Breast epithelium (tissue), 4 donors: ENCODE data around the gene CLDN1. TPM values are rescaled to one million over a fixed set of nuclear protein-coding genes. Genes with fewer than 3 reads are reported as not detected.
A peak's percentile ranks its signal among the peaks of the same experiment; 100 is the strongest.

Experiments used
- DNase-seq, 2 donors: peaks; one replicate each; pipeline ENCODE4 v3.0.0-alpha.2; 2019; ENCODE audit warnings: low spot score in 2 of 2
- H3K27ac ChIP-seq, 2 donors: fragments of 200-600 bp; sonication (generic) in 1 of 2; one replicate each; pipeline ENCODE4 v1.5.1; 2016 to 2019; ENCODE audit warnings: mild to moderate bottlenecking in 1 of 2
- H3K27me3 ChIP-seq, 2 donors: fragments of 200-600 bp; sonication (generic) in 1 of 2; one replicate each; pipeline versions ENCODE4 v1.5.1 to v1.6.0; 2017 to 2019; ENCODE audit warnings: control low read depth in 1 of 2, mild to moderate bottlenecking in 1 of 2
- H3K36me3 ChIP-seq: fragments of 200-600 bp; one replicate; pipeline ENCODE4 v1.5.1; 2019
- H3K4me1 ChIP-seq, 2 donors: fragments of 200-600 bp; sonication (generic); one replicate each; pipeline ENCODE4 v1.5.1; 2016 to 2019; ENCODE audit warnings: control low read depth in 1 of 2
- H3K4me3 ChIP-seq, 3 donors: fragments of 200-600 bp; sonication (generic); 1 replicate in 2 of 3; 2 replicates in 1 of 3; pipeline ENCODE4 v1.5.1; 2016 to 2019; ENCODE audit warnings: mild to moderate bottlenecking in 3 of 3, moderate library complexity in 2 of 3
- H3K9me3 ChIP-seq, 2 donors: fragments of 200-600 bp; sonication (generic) in 1 of 2; one replicate each; pipeline ENCODE4 v1.5.1; 2016 to 2019; ENCODE audit warnings: control low read depth in 1 of 2
- CTCF ChIP-seq, 3 donors: fragments of 450-650 bp; IDR thresholded peaks; one replicate each; pipeline ENCODE4 v1.5.1; 2016 to 2017; ENCODE audit warnings: antibody characterized with exemption in 3 of 3, mild to moderate bottlenecking in 3 of 3, moderate library complexity in 3 of 3
- POLR2A ChIP-seq: fragments of 450-650 bp; IDR thresholded peaks from one replicate; pipeline ENCODE4 v1.6.1; 2016; ENCODE audit warnings: antibody characterized with exemption, mild to moderate bottlenecking, moderate library complexity
- POLR2AphosphoS5 ChIP-seq, 3 donors: sonication (generic); formaldehyde crosslinking; IDR thresholded peaks; one replicate each; pipeline ENCODE4 v1.6.1; 2017; ENCODE audit warnings: antibody characterized with exemption in 3 of 3
- intact Hi-C: fragments of 100-400 bp; cut with DNase I; formaldehyde crosslinking; loops from one replicate; pipeline ENCODE4 v1.15.1; 2023; ENCODE audit warnings: low total_unique reads
- total RNA-seq, 3 donors: library from RNA; depleted of rRNA; stranded (reverse); fragments of >200 nt; gene quantifications; one replicate each; pipeline ENCODE4 v1.1.0, GENCODE V29; 2016

CLDN1 gene
- total RNA-seq, 3 donors from 2014 or later = 0.80 to 51.8 (median 2.9) TPM

- intact Hi-C loops = no loop called here
- TF ChIP-seq POLR2AphosphoS5 (IDR thresholded peaks at IDR 0.05) (no peak), POLR2A (no peak), CTCF (IDR thresholded peaks at IDR 0.05) (no peak)
- Histone ChIP-seq H3K36me3 (no peaks in the 10 kb centered on the region), H3K4me3 (no peak overlapping the region), H3K27me3 (no peaks in the 10 kb centered on the region), H3K9me3 (no peaks in the 10 kb centered on the region), H3K27ac (no peak overlapping the region), H3K4me1 (no peaks in the 10 kb centered on the region)
- DNase-seq = no peak
Measured at GRCh38 chr3:190357468-190357867, 35.2 kb upstream of the CLDN1 start.

- no peaks in the 10 kb centered on the region for H3K36me3 ChIP-seq
- no peaks in the 10 kb centered on the region for H3K27me3 ChIP-seq
- TF ChIP-seq POLR2AphosphoS5 (IDR thresholded peaks at IDR 0.05) (no peak), CTCF (IDR thresholded peaks at IDR 0.05) (no peak), POLR2A (no peak)
- intact Hi-C loops = no loop called here
- DNase-seq = no peak
- no peak overlapping the region for H3K4me3 ChIP-seq
- no peaks in the 10 kb centered on the region for H3K4me1 ChIP-seq
- H3K27ac ChIP-seq = no peak overlapping the region
- no peaks in the 10 kb centered on the region for H3K9me3 ChIP-seq
Measured at GRCh38 chr3:190356246-190356645, 34.0 kb upstream of the CLDN1 start.

GRCh38 chr3:190352861-190353457 lies 30.7 kb upstream of the CLDN1 start:
- H3K27ac ChIP-seq = no peak overlapping the region
- TF ChIP-seq POLR2AphosphoS5 (IDR thresholded peaks at IDR 0.05) = no peak
- TF ChIP-seq CTCF (IDR thresholded peaks at IDR 0.05) = no peak
- no peak for TF ChIP-seq POLR2A
- intact Hi-C loops = no loop called here
- H3K4me3 ChIP-seq = no peak overlapping the region
- H3K4me1 ChIP-seq = no peaks in the 10 kb centered on the region
- H3K36me3 ChIP-seq = no peaks in the 10 kb centered on the region
- no peaks in the 10 kb centered on the region for H3K27me3 ChIP-seq
- DNase-seq = no peak
- H3K9me3 ChIP-seq = no peaks in the 10 kb centered on the region

- peak overlapping the region in 1 of 2 donors; percentile 81 for H3K27ac ChIP-seq
- DNase-seq = no peak
- H3K4me3 ChIP-seq = no peak overlapping the region
- H3K9me3 ChIP-seq = no peaks in the 10 kb centered on the region
- no peaks in the 10 kb centered on the region for H3K36me3 ChIP-seq
- H3K27me3 ChIP-seq = no peaks in the 10 kb centered on the region
- intact Hi-C loops = no loop called here
- no peak for TF ChIP-seq POLR2A
- no peak for TF ChIP-seq CTCF (IDR thresholded peaks at IDR 0.05)
- no peak for TF ChIP-seq POLR2AphosphoS5 (IDR thresholded peaks at IDR 0.05)
- no peaks in the 10 kb centered on the region for H3K4me1 ChIP-seq
Measured at GRCh38 chr3:190346541-190346940, 24.3 kb upstream of the CLDN1 start.

- no peaks in the 10 kb centered on the region for H3K27me3 ChIP-seq
- H3K4me3 ChIP-seq = peak overlapping the region in 1 of 3 donors; percentile 4
- intact Hi-C loops = no loop called here
- no peak for TF ChIP-seq CTCF (IDR thresholded peaks at IDR 0.05)
- no peaks in the 10 kb centered on the region for H3K9me3 ChIP-seq
- DNase-seq = no peak
- H3K4me1 ChIP-seq = no peaks in the 10 kb centered on the region
- peak overlapping the region in 1 of 2 donors; percentile 81 for H3K27ac ChIP-seq
- no peaks in the 10 kb centered on the region for H3K36me3 ChIP-seq
Measured at GRCh38 chr3:190345878-190346277, 23.6 kb upstream of the CLDN1 start.
